Measurements from ENCODE around the gene FOXL3.

Gene FOXL3

GRCh38 chr7:265998-266850, 23.7 kb upstream of the FOXL3 start:
- in situ Hi-C loops (cut with HindIII; ENCODE audit: low sequenced_read_pairs) = no loop called here

- in situ Hi-C loops (cut with HindIII; ENCODE audit: low sequenced_read_pairs) = no loop called here
These were observed 22.8 kb upstream of the FOXL3 start for GRCh38 chr7:266851-267840.

- in situ Hi-C loops (cut with HindIII; ENCODE audit: low sequenced_read_pairs) = no loop called here
These were observed 21.0 kb upstream of the FOXL3 start for GRCh38 chr7:268991-269390.

GRCh38 chr7:269721-270120, 20.2 kb upstream of the FOXL3 start:
- in situ Hi-C loops (cut with HindIII; ENCODE audit: low sequenced_read_pairs) = no loop called here

- in situ Hi-C loops (cut with HindIII; ENCODE audit: low sequenced_read_pairs) = no loop called here
These were observed 19.5 kb upstream of the FOXL3 start for GRCh38 chr7:270351-270983.

GRCh38 chr7:271266-272107, 18.5 kb upstream of the FOXL3 start:
- in situ Hi-C loops (cut with HindIII; ENCODE audit: low sequenced_read_pairs) = no loop called here

- in situ Hi-C loops (cut with HindIII; ENCODE audit: low sequenced_read_pairs) = no loop called here
These were observed 17.8 kb upstream of the FOXL3 start for GRCh38 chr7:272108-272615.

GRCh38 chr7:272631-273030, 17.3 kb upstream of the FOXL3 start:
- in situ Hi-C loops (cut with HindIII; ENCODE audit: low sequenced_read_pairs) = no loop called here

- in situ Hi-C loops (cut with HindIII; ENCODE audit: low sequenced_read_pairs) = no loop called here
These were observed 16.6 kb upstream of the FOXL3 start for GRCh38 chr7:273327-273726.

GRCh38 chr7:274266-274665, 15.7 kb upstream of the FOXL3 start:
- in situ Hi-C loops (cut with HindIII; ENCODE audit: low sequenced_read_pairs) = no loop called here

GRCh38 chr7:276230-276835, 13.6 kb upstream of the FOXL3 start:
- in situ Hi-C loops (cut with HindIII; ENCODE audit: low sequenced_read_pairs) = no loop called here

GRCh38 chr7:277228-277627, 12.7 kb upstream of the FOXL3 start:
- in situ Hi-C loops (cut with HindIII; ENCODE audit: low sequenced_read_pairs) = no loop called here

GRCh38 chr7:278081-278480, 11.9 kb upstream of the FOXL3 start:
- in situ Hi-C loops (cut with HindIII; ENCODE audit: low sequenced_read_pairs) = no loop called here

- in situ Hi-C loops (cut with HindIII; ENCODE audit: low sequenced_read_pairs) = no loop called here
These were observed 10.1 kb upstream of the FOXL3 start for GRCh38 chr7:279821-280220.

GRCh38 chr7:280461-280860, 9.5 kb upstream of the FOXL3 start:
- in situ Hi-C loops (cut with HindIII; ENCODE audit: low sequenced_read_pairs) = no loop called here

- in situ Hi-C loops (cut with HindIII; ENCODE audit: low sequenced_read_pairs) = no loop called here
These were observed 8.3 kb upstream of the FOXL3 start for GRCh38 chr7:281637-282036.

GRCh38 chr7:282621-283020, 7.3 kb upstream of the FOXL3 start:
- in situ Hi-C loops (cut with HindIII; ENCODE audit: low sequenced_read_pairs) = no loop called here

- in situ Hi-C loops (cut with HindIII; ENCODE audit: low sequenced_read_pairs) = no loop called here
These were observed 4.9 kb upstream of the FOXL3 start for GRCh38 chr7:284762-285722.

- in situ Hi-C loops (cut with HindIII; ENCODE audit: low sequenced_read_pairs) = no loop called here
These were observed 4.2 kb upstream of the FOXL3 start for GRCh38 chr7:285731-286130.

Measured in DLD1 (cell line).